OCI-LY1 (cell line): ENCODE data around the gene PRTN3.
A peak's percentile ranks its signal among the peaks of the same experiment; 100 is the strongest.

Experiments
- H2AFZ ChIP-seq: fragments of 200-600 bp; sonication (generic), shearing (Covaris generic); 2 replicates; pipeline ENCODE4 v1.6.0; 2014; ENCODE audit warnings: antibody characterized with exemption, mild to moderate bottlenecking, low read length
- H3F3A ChIP-seq: fragments of 200-600 bp; sonication (generic), shearing (Covaris generic); 2 replicates; pipeline ENCODE4 v1.6.0; 2014; ENCODE audit warnings: mild to moderate bottlenecking, antibody characterized with exemption, low read length, moderate library complexity; ENCODE audit not compliant: insufficient read depth
- H3K27ac ChIP-seq: fragments of 200-600 bp; sonication (generic); 2 replicates; pipeline ENCODE4 v1.5.1; 2014; ENCODE audit warnings: low read length, mixed run types, mild to moderate bottlenecking, low read depth; ENCODE audit not compliant: poor library complexity, severe bottlenecking
- H3K27me3 ChIP-seq: fragments of 200-600 bp; sonication (generic); 2 replicates; pipeline ENCODE4 v1.6.0; 2014; ENCODE audit warnings: antibody characterized with exemption, mild to moderate bottlenecking, low read length, moderate library complexity; ENCODE audit not compliant: insufficient read depth
- H3K36me3 ChIP-seq: fragments of 200-600 bp; sonication (generic); 2 replicates; pipeline ENCODE4 v1.6.1; 2014; ENCODE audit warnings: mild to moderate bottlenecking, antibody characterized with exemption, low read length, moderate library complexity, mixed read lengths; ENCODE audit not compliant: insufficient read depth
- H3K4me1 ChIP-seq: fragments of 200-600 bp; sonication (generic); 2 replicates; pipeline ENCODE4 v1.5.1; 2014; ENCODE audit warnings: mild to moderate bottlenecking, low read length, moderate library complexity; ENCODE audit not compliant: insufficient read depth, severe bottlenecking
- H3K4me2 ChIP-seq: fragments of 200-600 bp; sonication (generic), shearing (Covaris generic); 2 replicates; pipeline ENCODE4 v1.6.1; 2014; ENCODE audit warnings: low read length
- H3K4me3 ChIP-seq: fragments of 200-600 bp; sonication (generic); 2 replicates; pipeline ENCODE4 v1.5.1; 2014; ENCODE audit warnings: low read length, low read depth, mild to moderate bottlenecking, mixed read lengths; ENCODE audit not compliant: poor library complexity, severe bottlenecking
- H3K79me2 ChIP-seq: fragments of 200-600 bp; shearing (Covaris generic); 2 replicates; pipeline ENCODE4 v1.6.1; 2016; ENCODE audit warnings: mixed run types, low read length, mixed read lengths; ENCODE audit not compliant: insufficient read depth
- H3K9ac ChIP-seq: fragments of 200-600 bp; sonication (generic), shearing (Covaris generic); 2 replicates; pipeline ENCODE4 v1.6.1; 2014; ENCODE audit warnings: mild to moderate bottlenecking, low read length, mixed read lengths
- H3K9me2 ChIP-seq: fragments of 200-600 bp; sonication (generic), shearing (Covaris generic); 2 replicates; pipeline ENCODE4 v1.6.1; 2014; ENCODE audit warnings: low read depth, mild to moderate bottlenecking, low read length, mixed read lengths
- H3K9me3 ChIP-seq: fragments of 200-600 bp; shearing (Covaris generic); 2 replicates; pipeline ENCODE4 v1.6.1; 2014; ENCODE audit warnings: low read length, mixed read lengths
- H4K20me1 ChIP-seq: fragments of 200-600 bp; sonication (generic), shearing (Covaris generic); 2 replicates; pipeline ENCODE4 v1.6.0; 2016; ENCODE audit warnings: mild to moderate bottlenecking, low read length; ENCODE audit not compliant: insufficient read depth
- CTCF ChIP-seq: fragments of 200-600 bp; sonication (generic), shearing (Covaris generic); IDR thresholded peaks from 2 replicates; pipeline ENCODE4 v1.5.1; 2017; ENCODE audit warnings: mild to moderate bottlenecking, antibody characterized with exemption, low read length, moderate library complexity, mixed read lengths
- EZH2 ChIP-seq: fragments of 200-600 bp; sonication (generic), shearing (Covaris generic); IDR thresholded peaks from 2 replicates; pipeline ENCODE4 v1.8.0; 2017; ENCODE audit warnings: borderline replicate concordance, mixed run types, mild to moderate bottlenecking, antibody characterized with exemption, low read length, moderate library complexity, mixed read lengths

PRTN3 gene

DNA sequence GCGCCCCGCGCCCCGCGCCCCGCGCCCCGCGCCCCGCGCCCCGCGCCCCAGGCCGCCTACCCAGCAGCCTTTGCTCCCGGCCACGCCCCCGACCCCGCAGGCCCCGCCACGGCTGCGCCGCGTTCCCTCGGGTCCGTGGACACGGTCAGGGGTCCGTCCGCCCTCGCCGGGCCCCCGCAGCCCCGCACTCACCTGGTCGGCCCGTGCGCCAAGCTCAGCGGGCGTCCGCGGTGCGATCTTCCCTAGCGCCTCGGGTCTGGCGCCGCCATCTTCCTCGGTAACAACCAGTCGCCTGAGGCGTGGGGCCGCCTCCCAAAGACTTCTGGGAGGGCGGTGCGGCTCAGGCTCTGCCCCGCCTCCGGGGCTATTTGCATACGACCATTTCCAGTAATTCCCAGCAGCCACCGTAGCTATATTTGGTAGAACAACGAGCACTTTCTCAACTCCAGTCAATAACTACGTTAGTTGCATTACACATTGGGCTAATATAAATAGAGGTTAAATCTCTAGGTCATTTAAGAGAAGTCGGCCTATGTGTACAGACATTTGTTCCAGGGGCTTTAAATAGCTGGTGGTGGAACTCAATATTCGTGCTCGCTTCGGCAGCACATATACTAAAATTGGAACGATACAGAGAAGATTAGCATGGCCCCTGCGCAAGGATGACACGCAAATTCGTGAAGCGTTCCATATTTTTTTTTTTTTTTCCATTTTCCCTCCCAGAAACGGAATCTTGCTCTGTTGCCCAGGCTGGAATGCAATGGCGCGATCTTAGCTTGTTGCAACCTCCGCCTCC, 52.3 kb downstream of the PRTN3 start, which contains the start of the genes MED16 and RNU6-9:
TSS of gene MED16 (minus strand) at position 294 of the 796 bp plus-strand sequence. CDS start 2,056 bp downstream, outside the sequence.
TSS of gene RNU6-9 (plus strand) at position 591 of the 796 bp plus-strand sequence.
- Histone ChIP-seq H3K36me3 (peaks cover 26% of the 10 kb centered on the region), H3K9ac (peak within 1 kb of the TSS; percentile 92), H3K27me3 (no peaks in the 10 kb centered on the region), H3K27ac (peak within 1 kb of the TSS; percentile 80), H4K20me1 (no peaks in the 10 kb centered on the region), H3K4me3 (peak within 1 kb of the TSS; percentile 76), H3K9me3 (no peaks in the 10 kb centered on the region), H3K79me2 (no peaks in the 10 kb centered on the region), H3F3A (peaks cover 4% of the 10 kb centered on the region; the same call in 1 of the 2 replicates), H2AFZ (no peak within 1 kb of the TSS), H3K4me2 (peak within 1 kb of the TSS; percentile 64), H3K4me1 (peaks cover 13% of the 10 kb centered on the region), H3K9me2 (no peaks in the 10 kb centered on the region)
- TF ChIP-seq EZH2 = no peak
- no peak for TF ChIP-seq CTCF

DNA sequence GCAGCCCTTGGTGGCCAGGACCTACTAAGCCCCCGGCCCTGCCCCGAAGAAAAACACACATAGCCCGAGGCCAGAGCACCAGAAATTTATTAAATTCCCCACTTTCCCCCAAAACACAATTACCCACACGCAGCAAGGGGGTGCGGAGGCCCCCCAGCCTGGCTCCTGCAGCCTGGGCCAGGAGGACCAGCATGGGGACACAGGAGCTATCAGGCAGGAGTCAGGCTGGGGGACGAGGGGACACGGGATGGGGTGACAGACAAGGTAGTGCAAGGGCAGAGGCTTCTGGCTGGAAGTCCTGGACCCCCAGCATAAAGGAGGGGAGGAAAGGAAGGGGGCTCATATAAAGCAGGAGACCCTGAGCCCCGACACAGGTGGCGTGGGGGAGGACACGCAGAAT, 55.6 kb downstream of the PRTN3 start:
- Histone ChIP-seq H3F3A (no peaks in the 10 kb centered on the region; the same call in 1 of the 2 replicates), H3K27me3 (no peaks in the 10 kb centered on the region), H3K9ac (no peak overlapping the region), H3K9me2 (no peaks in the 10 kb centered on the region), H3K4me3 (no peak overlapping the region), H2AFZ (no peak overlapping the region), H3K9me3 (no peaks in the 10 kb centered on the region), H3K79me2 (no peaks in the 10 kb centered on the region), H3K4me1 (peaks cover 25% of the 10 kb centered on the region), H4K20me1 (no peaks in the 10 kb centered on the region), H3K36me3 (peaks cover 28% of the 10 kb centered on the region), H3K4me2 (no peak overlapping the region), H3K27ac (no peak overlapping the region)
- TF ChIP-seq EZH2 = no peak
- TF ChIP-seq CTCF = no peak

DNA sequence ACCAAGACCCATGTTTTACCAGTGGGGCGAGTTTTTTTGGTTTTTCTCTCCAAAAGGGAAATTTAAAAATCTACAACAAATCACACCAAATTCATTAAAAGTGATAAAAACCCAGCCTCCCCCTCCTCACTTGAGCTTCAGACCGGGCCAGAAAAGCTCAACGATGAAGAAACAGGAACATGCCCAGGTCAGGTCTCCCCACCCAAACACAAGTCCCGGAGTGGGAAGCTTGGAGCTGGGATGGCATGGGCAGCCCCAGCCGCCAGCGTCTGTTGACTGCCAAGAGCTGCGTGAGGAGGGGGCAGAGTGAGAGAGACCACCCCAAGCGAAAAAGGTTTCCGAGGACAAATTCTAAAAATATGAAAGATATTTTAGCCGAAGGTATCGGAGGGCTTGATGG, 56.2 kb downstream of the PRTN3 start:
- Histone ChIP-seq H3K27me3 (no peaks in the 10 kb centered on the region), H3K4me3 (no peak overlapping the region), H3K9me2 (no peaks in the 10 kb centered on the region), H3K36me3 (peaks cover 29% of the 10 kb centered on the region), H3F3A (no peaks in the 10 kb centered on the region; the same call in 1 of the 2 replicates), H3K79me2 (no peaks in the 10 kb centered on the region), H4K20me1 (no peaks in the 10 kb centered on the region), H3K9me3 (no peaks in the 10 kb centered on the region), H3K4me1 (peaks cover 23% of the 10 kb centered on the region), H2AFZ (no peak overlapping the region), H3K9ac (no peak overlapping the region), H3K4me2 (no peak overlapping the region), H3K27ac (no peak overlapping the region)
- TF ChIP-seq CTCF (no peak), EZH2 (no peak)
